PC-9 (cell line): ENCODE measurements around the gene WFIKKN1. TPM values are rescaled to one million over a fixed set of nuclear protein-coding genes. Genes with fewer than 3 reads are reported as not detected.
A peak's percentile ranks its signal among the peaks of the same experiment; 100 is the strongest.

Experiments used
- BruUV-seq: library from RNA; stranded (reverse); fragments of 400-500 nt; replicated peaks from 2 replicates; lab custom pipeline; 2021; lab: Mats Ljungman, UMichigan
- CTCF ChIA-PET: fragments of 300-600 bp; sonication (Branson Sonifier 250); formaldehyde crosslinking; loops from one replicate; lab custom pipeline; 2022; ENCODE audit warnings: antibody characterized with exemption; lab: Charles Lee
- POLR2A ChIA-PET: fragments of 300-600 bp; sonication (Branson Sonifier 250); formaldehyde crosslinking; loops from one replicate; lab custom pipeline; 2022; ENCODE audit warnings: antibody characterized with exemption; ENCODE audit not compliant: unreplicated experiment; lab: Charles Lee
- DNase-seq, 2 experiments: peaks; one replicate each; pipeline versions ENCODE4 v3.0.0 to v3.0.0-alpha.2; 2015 to 2022; ENCODE audit warnings: mixed read lengths in 1 of 2
- H2AFZ ChIP-seq: fragments of 200-600 bp; sonication (generic); 2 replicates; pipeline ENCODE4 v1.8.1; 2017; ENCODE audit warnings: antibody characterized with exemption
- H3F3A ChIP-seq: fragments of 200-600 bp; sonication (generic); 2 replicates; pipeline ENCODE4 v1.8.1; 2017; ENCODE audit warnings: antibody characterized with exemption, mild to moderate bottlenecking, low read depth; ENCODE audit not compliant: insufficient read depth
- H3K27ac ChIP-seq: fragments of 200-600 bp; sonication (generic); 2 replicates; pipeline ENCODE4 v1.6.1; 2016; ENCODE audit warnings: mixed run types
- H3K27me3 ChIP-seq: fragments of 200-600 bp; sonication (generic); 2 replicates; pipeline ENCODE4 v1.6.1; 2016; ENCODE audit warnings: low read depth, mixed run types; ENCODE audit not compliant: insufficient read depth
- H3K36me3 ChIP-seq: fragments of 200-600 bp; sonication (generic); 2 replicates; pipeline ENCODE4 v1.6.1; 2016; ENCODE audit warnings: low read depth, mixed run types
- H3K4me1 ChIP-seq: fragments of 200-600 bp; sonication (generic); replicated peaks from 2 replicates; pipeline ENCODE4 v1.6.1; 2016; ENCODE audit warnings: mixed run types; ENCODE audit not compliant: insufficient read depth
- H3K4me2 ChIP-seq: fragments of 200-600 bp; sonication (generic); 2 replicates; pipeline ENCODE4 v1.6.1; 2017; ENCODE audit warnings: mixed run types
- H3K4me3 ChIP-seq: fragments of 200-600 bp; sonication (generic); 2 replicates; pipeline ENCODE4 v1.6.1; 2016; ENCODE audit warnings: mixed run types
- H3K79me2 ChIP-seq: fragments of 200-600 bp; sonication (generic); 2 replicates; pipeline ENCODE4 v1.6.1; 2017; ENCODE audit warnings: low read depth, mixed run types
- H3K9me2 ChIP-seq: fragments of 200-600 bp; sonication (generic); 2 replicates; pipeline ENCODE4 v1.8.1; 2017; ENCODE audit warnings: mild to moderate bottlenecking; ENCODE audit not compliant: insufficient read depth
- H3K9me3 ChIP-seq: fragments of 200-600 bp; sonication (generic); 2 replicates; pipeline ENCODE4 v1.8.1; 2016; ENCODE audit warnings: low read depth; ENCODE audit not compliant: insufficient read depth
- H4K20me1 ChIP-seq: fragments of 200-600 bp; sonication (generic); 2 replicates; pipeline ENCODE4 v1.8.1; 2017; ENCODE audit not compliant: insufficient read depth
- EZH2 ChIP-seq: fragments of 200-600 bp; sonication (generic); IDR thresholded peaks from 2 replicates; pipeline ENCODE4 v1.8.0; 2017; ENCODE audit warnings: antibody characterized with exemption, low read depth
- intact Hi-C: fragments of 100-400 bp; cut with micrococcal nuclease; formaldehyde crosslinking; loops from one replicate; pipeline ENCODE4 v1.10.0; 2022; ENCODE audit not compliant: unreplicated experiment
- total RNA-seq: library from RNA; stranded (reverse); gene quantifications from 2 replicates; pipeline ENCODE4 v1.2.3, GENCODE V29; 2021
- TF ChIP-seq, protein P1 (sequence below): fragments of 200-600 bp; sonication (generic); conservative IDR thresholded peaks from 2 replicates; pipeline ENCODE4 v1.6.1; 2017; ENCODE audit warnings: mixed run types, antibody characterized with exemption, mild to moderate bottlenecking, moderate library complexity

The WFIKKN1 gene
- total RNA-seq, 1 experiment from 2014 or later: 6.9 TPM

DNA sequence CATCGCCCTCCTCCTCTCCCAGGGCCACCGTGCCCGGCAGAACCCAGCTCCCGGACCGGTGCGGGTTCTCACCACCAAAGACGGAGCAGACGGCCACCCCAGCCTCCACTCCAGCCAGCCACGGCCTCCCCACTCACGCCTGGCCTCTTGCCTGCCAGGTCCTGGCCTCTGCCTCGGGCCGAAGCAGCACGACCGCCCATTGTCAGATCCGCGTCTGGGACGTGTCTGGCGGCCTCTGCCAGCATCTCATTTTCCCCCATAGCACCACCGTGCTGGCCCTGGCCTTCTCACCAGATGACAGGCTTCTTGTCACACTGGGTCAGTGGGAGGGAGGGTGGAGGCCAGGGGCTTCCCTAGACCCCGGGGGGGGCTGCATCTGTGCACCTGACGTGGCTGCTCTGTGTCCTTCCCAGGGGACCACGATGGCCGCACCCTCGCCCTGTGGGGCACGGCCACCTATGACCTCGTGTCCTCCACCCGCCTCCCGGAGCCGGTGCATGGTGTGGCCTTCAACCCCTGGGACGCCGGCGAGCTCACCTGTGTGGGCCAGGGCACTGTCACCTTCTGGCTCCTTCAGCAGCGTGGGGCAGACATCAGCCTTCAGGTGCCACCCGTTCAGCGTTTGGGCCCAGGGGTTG lies 30.5 kb downstream of the WFIKKN1 start:
- BruUV-seq: no TSS peak
- Histone ChIP-seq H3K4me1 (peaks cover 7% of the 10 kb centered on the region; the same call in 1 of the 2 replicates), H4K20me1 (0 out of 2 replicates have a peak, but pooled peaks cover 4% of the 10 kb centered on the region), H3F3A (peaks cover 7% of the 10 kb centered on the region), H3K4me2 (peak overlapping the region; percentile 33; the same call in 1 of the 2 replicates), H3K27ac (no peak overlapping the region), H3K9me3 (no peaks in the 10 kb centered on the region), H3K27me3 (no peaks in the 10 kb centered on the region), H3K4me3 (no peak overlapping the region), H2AFZ (no peak overlapping the region), H3K36me3 (no peaks in the 10 kb centered on the region), H3K9me2 (no peaks in the 10 kb centered on the region), H3K79me2 (no peaks in the 10 kb centered on the region)
- ChIA-PET CTCF (interaction anchor here (0.6 to 0.9 kb wide), 2 partner anchors 15 to 51 kb away, joined by 3 to 4 read pairs; partner anchors contain the start of gene RHBDL1), POLR2A (interaction anchor here (0.8 kb wide), 1 partner anchor 61 kb away, joined by 3 read pairs; no protein-coding TSS in a partner anchor)
- intact Hi-C loops: no loop called here
- DNase-seq: no peak
- no peak for TF ChIP-seq EZH2
- TF ChIP-seq, protein P1, sequence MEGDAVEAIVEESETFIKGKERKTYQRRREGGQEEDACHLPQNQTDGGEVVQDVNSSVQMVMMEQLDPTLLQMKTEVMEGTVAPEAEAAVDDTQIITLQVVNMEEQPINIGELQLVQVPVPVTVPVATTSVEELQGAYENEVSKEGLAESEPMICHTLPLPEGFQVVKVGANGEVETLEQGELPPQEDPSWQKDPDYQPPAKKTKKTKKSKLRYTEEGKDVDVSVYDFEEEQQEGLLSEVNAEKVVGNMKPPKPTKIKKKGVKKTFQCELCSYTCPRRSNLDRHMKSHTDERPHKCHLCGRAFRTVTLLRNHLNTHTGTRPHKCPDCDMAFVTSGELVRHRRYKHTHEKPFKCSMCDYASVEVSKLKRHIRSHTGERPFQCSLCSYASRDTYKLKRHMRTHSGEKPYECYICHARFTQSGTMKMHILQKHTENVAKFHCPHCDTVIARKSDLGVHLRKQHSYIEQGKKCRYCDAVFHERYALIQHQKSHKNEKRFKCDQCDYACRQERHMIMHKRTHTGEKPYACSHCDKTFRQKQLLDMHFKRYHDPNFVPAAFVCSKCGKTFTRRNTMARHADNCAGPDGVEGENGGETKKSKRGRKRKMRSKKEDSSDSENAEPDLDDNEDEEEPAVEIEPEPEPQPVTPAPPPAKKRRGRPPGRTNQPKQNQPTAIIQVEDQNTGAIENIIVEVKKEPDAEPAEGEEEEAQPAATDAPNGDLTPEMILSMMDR: no peak; the same call in 1 of the 2 replicates

GRCh38 chr16:662095-662494 lies 31.3 kb downstream of the WFIKKN1 start:
- no peak for DNase-seq
- ChIA-PET CTCF (no interaction called here), POLR2A (no interaction called here)
- BruUV-seq: no TSS peak
- TF ChIP-seq, protein P1: no peak
- TF ChIP-seq EZH2: no peak
- Histone ChIP-seq H3F3A (peaks cover 11% of the 10 kb centered on the region), H3K4me3 (no peak overlapping the region), H4K20me1 (0 out of 2 replicates have a peak, but pooled peaks cover 4% of the 10 kb centered on the region), H3K9me3 (no peaks in the 10 kb centered on the region), H3K27ac (no peak overlapping the region), H3K4me2 (no peak overlapping the region), H3K9me2 (no peaks in the 10 kb centered on the region), H3K27me3 (no peaks in the 10 kb centered on the region), H3K4me1 (peaks cover 7% of the 10 kb centered on the region; the same call in 1 of the 2 replicates), H3K79me2 (no peaks in the 10 kb centered on the region), H3K36me3 (no peaks in the 10 kb centered on the region), H2AFZ (no peak overlapping the region)
- intact Hi-C loops: no loop called here

GRCh38 chr16:662597-662996 lies 31.8 kb downstream of the WFIKKN1 start:
- H3K9me2 ChIP-seq: no peaks in the 10 kb centered on the region
- no peaks in the 10 kb centered on the region for H3K27me3 ChIP-seq
- POLR2A ChIA-PET: no interaction called here
- no peak overlapping the region for H3K4me3 ChIP-seq
- H3K36me3 ChIP-seq: no peaks in the 10 kb centered on the region
- no peak overlapping the region for H3K27ac ChIP-seq
- no peak overlapping the region for H2AFZ ChIP-seq
- 0 out of 2 replicates have a peak, but pooled peaks cover 4% of the 10 kb centered on the region for H4K20me1 ChIP-seq
- intact Hi-C loops: no loop called here
- no peak for DNase-seq
- H3K4me2 ChIP-seq: no peak overlapping the region
- TF ChIP-seq, protein P1: no peak
- no peak for TF ChIP-seq EZH2
- H3F3A ChIP-seq: peaks cover 16% of the 10 kb centered on the region
- BruUV-seq: no TSS peak
- CTCF ChIA-PET: no interaction called here
- no peaks in the 10 kb centered on the region for H3K79me2 ChIP-seq
- H3K9me3 ChIP-seq: no peaks in the 10 kb centered on the region
- peaks cover 9% of the 10 kb centered on the region for H3K4me1 ChIP-seq
